Measurements from ENCODE around the gene MAP2K5.
A peak's percentile ranks its signal among the peaks of the same experiment; 100 is the strongest.

The MAP2K5 gene

DNA sequence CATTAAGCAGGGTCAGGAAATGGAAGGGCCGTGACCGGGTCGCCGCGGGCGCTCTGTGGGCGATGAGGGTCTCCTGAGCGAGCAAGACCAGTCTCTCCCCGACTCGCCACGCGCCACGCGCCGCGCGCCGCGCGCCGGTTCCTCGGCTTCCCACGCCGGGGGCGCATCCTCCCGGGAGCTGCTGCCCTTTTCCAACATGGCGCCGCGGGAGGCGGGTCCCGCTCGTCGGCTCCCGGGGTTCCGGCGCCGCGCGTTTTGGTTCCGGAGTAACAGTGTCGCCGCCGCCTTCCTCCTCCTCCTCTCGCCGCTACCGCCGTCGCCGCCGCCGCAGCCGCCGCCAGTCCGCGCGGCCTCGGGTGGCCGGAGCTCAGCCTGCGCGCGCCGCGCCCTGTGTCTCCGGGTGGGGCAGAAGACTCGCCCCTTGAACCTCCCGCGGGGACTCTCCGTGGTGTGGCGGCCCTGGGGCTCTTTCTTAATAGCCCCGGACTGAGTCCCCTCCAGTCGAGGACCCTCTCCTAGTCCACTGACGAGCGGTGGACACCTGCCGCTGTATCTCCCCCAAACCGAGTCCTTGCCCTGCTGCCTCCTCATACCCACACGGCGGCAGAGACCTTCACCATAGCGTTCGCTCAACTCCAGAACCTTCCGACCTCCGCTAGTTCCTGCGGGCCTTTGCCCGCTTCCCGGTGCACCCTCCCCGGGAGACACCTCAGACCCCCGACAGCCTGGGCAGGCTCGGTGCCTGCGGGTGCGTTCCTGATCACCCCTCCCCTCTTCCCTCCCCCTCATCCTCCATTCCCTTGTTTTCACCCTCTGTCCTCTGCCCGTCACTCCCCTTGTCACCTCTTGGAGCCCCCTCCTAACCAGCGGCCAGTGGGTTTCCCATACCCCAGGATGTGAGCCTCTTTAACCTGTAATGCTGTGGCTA is at the start of gene MAP2K5:
Gene MAP2K5, plus strand, starts transcription at position 284 of the 928 bp plus-strand sequence. Its CDS starts 633 bp downstream, at position 917.
- DNase-seq = peak; percentile 14

- DNase-seq = no peak
These were observed 46.9 kb upstream of the MAP2K5 start for GRCh38 chr15:67495585-67495984.

DNA sequence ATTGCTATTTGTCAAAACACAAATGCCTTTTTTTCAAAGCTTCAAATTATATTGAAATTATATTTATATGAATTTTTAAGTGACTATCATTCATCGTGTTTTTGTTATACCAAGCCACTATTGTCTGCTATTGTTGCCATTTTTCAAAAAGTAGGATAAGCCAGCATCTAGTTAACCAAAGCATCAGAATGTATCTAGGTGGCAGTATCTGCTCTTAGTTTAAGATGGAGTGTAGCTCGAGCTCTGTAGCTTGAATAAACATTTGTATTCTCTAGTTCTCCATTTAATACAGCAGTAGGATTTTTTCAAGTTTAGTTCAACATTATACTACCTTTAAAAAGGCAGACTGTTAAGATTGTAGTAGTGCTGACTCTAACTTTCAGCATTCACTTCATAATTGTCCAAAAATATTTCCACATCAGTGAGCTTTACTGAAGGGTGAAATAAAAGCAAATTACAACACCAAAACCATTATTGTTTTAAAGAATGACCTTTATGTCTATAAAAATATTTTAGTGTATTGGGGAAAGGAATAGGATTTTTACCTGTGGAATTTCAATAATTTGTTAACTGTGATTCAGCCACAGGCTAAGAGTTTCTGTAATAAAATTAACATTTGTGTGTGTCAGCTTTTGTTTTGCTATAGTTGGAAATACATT is 41.2 kb upstream of the MAP2K5 start:
- DNase-seq = no peak

DNA sequence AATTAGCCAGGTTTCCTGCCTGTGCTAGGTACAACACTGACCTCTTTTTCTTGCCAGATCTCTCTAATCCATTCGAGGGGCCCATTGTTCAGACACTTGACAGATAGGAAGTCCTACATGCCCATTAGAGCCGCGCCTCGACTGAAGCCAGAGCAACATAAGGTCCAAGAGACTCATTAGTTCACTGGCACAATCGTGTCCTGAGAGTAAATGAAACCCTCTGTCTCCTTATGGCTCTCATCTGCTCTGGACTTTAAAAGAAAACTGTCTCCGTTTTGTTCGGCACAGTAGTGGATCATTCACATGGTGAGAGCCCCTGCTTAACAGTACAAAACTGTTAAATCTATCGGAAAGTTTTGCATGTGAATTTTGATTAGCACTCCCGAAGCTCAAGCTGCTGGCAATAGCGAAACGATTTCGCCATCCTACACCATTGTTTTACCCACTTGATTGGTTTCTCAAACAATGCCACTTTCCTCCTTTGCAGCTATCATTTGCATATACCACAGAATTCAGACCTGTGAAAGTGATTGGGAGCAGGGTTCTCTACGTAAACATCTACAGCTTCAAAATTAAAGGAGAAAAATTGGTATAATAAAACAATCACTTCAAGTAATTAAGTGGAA is 40.6 kb upstream of the MAP2K5 start:
- no peak for DNase-seq

- no peak for DNase-seq
These were observed 38.4 kb upstream of the MAP2K5 start for GRCh38 chr15:67504056-67504455.

GRCh38 chr15:67504796-67505195 is 37.7 kb upstream of the MAP2K5 start:
- DNase-seq = no peak

DNA sequence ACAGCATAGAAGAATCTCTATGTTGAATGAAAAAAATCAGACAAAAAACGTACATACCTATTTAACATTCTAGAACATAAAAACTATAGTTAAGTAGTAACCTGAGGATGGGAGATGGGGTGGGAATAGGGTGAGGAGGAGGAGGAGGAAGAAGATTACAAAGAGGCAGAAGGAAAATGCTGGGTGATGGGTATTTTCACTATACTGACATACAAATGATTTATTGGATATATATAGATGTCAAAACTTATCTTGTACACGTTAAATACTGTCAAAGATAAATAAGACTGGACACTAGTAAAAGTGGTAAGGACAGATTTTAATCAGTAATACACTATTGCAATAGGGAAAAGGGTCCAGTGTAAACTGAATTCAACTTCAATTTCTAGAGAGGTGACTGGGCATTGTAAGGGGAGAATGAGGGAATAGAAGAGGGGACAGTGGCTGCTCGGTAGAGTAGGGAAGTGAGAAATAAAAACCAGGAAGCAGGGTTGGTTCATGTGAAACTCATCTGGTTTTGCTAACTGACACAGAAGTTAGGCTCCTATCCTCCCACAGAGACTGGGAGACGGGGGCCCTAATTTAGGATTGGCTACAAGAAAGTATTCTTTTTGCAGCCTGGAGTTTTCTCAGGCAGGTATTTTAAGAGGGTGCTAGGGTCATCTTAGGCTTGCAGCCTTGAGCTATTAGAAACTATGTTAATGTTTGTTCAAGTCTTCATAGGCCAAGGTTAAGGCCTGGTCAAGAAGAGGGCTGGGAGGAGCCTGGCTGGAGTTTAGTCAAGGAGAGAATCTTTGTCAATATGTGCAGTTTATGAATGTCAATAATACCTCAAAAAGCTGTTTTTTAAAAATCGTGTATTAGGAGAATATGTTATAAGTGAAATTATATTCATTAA is 36.6 kb upstream of the MAP2K5 start:
- DNase-seq = no peak

DNA sequence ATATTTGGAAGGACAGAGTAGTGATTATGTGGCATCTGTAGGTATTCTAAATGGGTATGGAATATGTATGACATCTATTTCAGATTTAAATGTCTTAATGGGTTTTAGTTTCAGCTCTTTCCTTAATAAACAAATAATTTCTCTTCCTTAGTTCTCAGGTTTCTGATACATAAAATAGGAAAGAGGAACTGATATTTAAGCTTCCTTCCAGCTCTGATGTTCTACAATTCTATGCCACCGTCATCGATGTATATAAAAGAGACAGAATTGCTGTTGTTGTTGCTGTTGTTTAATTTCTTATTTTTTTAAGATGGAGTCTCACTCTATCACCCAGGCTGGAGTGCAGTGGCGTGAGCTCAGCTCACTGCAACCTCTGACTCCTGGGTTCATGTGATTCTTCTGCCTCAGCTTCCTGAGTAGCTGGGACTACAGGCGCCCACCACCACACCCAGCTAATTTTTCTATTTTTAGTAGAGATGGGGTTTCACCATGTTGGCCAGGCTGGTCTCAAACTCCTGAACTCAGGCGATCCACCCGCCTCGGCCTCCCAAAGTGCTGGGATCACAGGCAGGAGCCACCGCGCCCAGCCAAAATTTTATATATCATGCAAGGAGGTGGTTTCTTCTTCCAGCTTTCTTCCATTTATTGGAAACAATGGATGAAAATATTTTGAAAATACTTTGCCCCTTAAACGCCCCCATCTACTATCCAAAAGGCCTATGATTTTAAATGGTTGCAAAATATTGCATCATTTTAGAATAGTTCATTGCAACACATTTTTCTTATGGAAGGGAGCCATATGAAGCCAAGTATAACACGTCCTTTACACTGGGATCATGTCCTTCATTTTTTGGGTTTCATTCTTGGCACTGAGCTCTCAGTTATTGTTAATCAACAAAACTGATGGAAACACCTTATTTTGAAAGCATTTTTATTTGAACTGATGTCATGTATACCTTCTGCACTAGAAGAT is 35.4 kb upstream of the MAP2K5 start:
- no peak for DNase-seq

DNA sequence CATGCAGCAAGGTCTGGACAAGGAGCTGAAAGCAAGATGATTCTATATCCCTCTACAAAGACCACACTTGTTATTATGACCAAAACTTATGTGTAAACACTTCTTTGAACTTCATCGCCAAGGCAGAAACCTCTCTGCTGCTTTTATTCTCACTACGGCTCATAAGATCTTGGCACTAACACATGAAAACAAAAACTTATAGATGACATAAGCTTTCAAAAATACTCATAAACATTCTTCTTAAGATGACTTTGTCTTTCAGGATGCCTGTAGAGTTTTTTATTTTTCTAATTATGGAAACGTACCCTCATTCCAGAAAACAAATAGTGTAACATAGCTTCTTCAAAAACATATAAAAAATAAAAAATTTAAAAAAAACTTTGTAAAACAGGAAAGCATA is 34.1 kb upstream of the MAP2K5 start:
- no peak for DNase-seq

- DNase-seq = no peak
These were observed 32.6 kb upstream of the MAP2K5 start for GRCh38 chr15:67509918-67510317.

GRCh38 chr15:67510597-67511190 is 31.8 kb upstream of the MAP2K5 start:
- no peak for DNase-seq

GRCh38 chr15:67511606-67512005 is 30.9 kb upstream of the MAP2K5 start:
- DNase-seq = no peak

GRCh38 chr15:67512140-67512539 is 30.4 kb upstream of the MAP2K5 start:
- no peak for DNase-seq

- DNase-seq = no peak
These were observed 29.4 kb upstream of the MAP2K5 start for GRCh38 chr15:67512933-67513714.

GRCh38 chr15:67515090-67515489 is 27.4 kb upstream of the MAP2K5 start:
- DNase-seq = no peak

- no peak for DNase-seq
These were observed 26.9 kb upstream of the MAP2K5 start for GRCh38 chr15:67515557-67515956.

GRCh38 chr15:67520321-67521028 is 22.0 kb upstream of the MAP2K5 start:
- no peak for DNase-seq

DNA sequence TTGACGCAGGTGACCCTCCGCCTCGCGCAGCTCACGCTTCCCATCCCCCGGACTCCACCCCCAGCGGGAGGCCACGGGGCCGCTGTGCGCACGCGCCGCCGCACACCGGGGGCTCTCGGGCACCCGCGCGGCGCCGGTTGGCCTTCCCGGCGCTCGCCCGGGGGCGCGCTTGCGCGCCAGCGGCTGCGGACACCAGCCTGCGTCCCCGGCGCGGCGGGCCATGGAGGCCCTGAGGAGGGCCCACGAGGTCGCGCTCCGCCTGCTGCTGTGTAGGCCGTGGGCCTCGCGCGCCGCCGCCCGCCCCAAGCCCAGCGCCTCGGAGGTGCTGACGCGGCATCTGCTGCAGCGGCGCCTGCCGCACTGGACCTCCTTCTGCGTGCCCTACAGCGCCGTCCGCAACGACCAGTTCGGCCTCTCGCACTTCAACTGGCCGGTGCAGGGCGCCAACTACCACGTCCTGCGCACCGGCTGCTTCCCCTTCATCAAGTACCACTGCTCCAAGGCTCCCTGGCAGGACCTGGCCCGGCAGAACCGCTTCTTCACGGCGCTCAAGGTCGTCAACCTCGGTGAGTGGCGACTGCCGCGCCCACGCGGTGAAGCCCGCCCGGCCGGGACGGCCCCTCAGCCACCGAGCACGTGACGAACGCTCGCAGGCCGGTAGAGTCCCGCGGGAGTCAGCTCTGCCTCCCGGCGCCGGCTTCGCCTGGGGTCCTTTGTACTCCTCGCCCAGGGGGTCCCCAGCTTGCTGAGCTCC is 21.3 kb upstream of the MAP2K5 start, which contains the start of gene C15orf61:
Gene C15orf61, plus strand, starts transcription at position 103 of the 754 bp plus-strand sequence. Its CDS starts 118 bp downstream, at position 221.
- DNase-seq = peak; percentile 42

Measured in DMS153 (cell line).